Lower lobe of right lung (tissue), 2 donors: ENCODE data around the gene SMAD7. TPM values are rescaled to one million over a fixed set of nuclear protein-coding genes. Genes with fewer than 3 reads are reported as not detected.

Experiments
- ATAC-seq, 2 donors: fragments of 200-7000 bp; cut with Tn5 transposase; one replicate each; pipeline ENCODE4 v1.9.1; 2020 to 2022; ENCODE audit warnings: mild to moderate bottlenecking in 2 of 2, moderate library complexity in 2 of 2
- DNase-seq: peaks from one replicate; pipeline ENCODE4 v3.0.0-alpha.2; 2020
- H3K27ac ChIP-seq: fragments of 200-600 bp; one replicate; pipeline ENCODE4 v1.8.0; 2022
- H3K27me3 ChIP-seq: fragments of 200-600 bp; one replicate; pipeline ENCODE4 v1.8.0; 2022; ENCODE audit warnings: low read depth
- H3K36me3 ChIP-seq: fragments of 200-600 bp; one replicate; pipeline ENCODE4 v1.8.0; 2022; ENCODE audit warnings: mild to moderate bottlenecking
- H3K4me1 ChIP-seq: fragments of 200-600 bp; one replicate; pipeline ENCODE4 v1.8.0; 2022
- H3K4me3 ChIP-seq: fragments of 200-600 bp; one replicate; pipeline ENCODE4 v1.8.0; 2022; ENCODE audit warnings: mild to moderate bottlenecking
- H3K9me3 ChIP-seq: fragments of 200-600 bp; one replicate; pipeline ENCODE4 v1.8.0; 2022
- CTCF ChIP-seq: fragments of 200-600 bp; IDR thresholded peaks from one replicate; pipeline ENCODE4 v1.8.0; 2022; ENCODE audit warnings: antibody characterized with exemption, mild to moderate bottlenecking
- intact Hi-C: fragments of 100-400 bp; cut with DNase I; formaldehyde crosslinking; loops from one replicate; pipeline ENCODE4 v1.11.0; 2022
- total RNA-seq: library from RNA; stranded (reverse); fragmentation: NEBNext Ultra II Directional; extraction: Animal tissue kit (Norgen Biotek cat#: 25700); gene quantifications from one replicate; pipeline ENCODE4 v1.2.1, GENCODE V29; 2021
- donor health status: DM: no; HTN: yes; CAD: no; lungs with severe emphysema.

The SMAD7 gene
- total RNA-seq, 1 donor from 2014 or later = 63.4 TPM

DNA sequence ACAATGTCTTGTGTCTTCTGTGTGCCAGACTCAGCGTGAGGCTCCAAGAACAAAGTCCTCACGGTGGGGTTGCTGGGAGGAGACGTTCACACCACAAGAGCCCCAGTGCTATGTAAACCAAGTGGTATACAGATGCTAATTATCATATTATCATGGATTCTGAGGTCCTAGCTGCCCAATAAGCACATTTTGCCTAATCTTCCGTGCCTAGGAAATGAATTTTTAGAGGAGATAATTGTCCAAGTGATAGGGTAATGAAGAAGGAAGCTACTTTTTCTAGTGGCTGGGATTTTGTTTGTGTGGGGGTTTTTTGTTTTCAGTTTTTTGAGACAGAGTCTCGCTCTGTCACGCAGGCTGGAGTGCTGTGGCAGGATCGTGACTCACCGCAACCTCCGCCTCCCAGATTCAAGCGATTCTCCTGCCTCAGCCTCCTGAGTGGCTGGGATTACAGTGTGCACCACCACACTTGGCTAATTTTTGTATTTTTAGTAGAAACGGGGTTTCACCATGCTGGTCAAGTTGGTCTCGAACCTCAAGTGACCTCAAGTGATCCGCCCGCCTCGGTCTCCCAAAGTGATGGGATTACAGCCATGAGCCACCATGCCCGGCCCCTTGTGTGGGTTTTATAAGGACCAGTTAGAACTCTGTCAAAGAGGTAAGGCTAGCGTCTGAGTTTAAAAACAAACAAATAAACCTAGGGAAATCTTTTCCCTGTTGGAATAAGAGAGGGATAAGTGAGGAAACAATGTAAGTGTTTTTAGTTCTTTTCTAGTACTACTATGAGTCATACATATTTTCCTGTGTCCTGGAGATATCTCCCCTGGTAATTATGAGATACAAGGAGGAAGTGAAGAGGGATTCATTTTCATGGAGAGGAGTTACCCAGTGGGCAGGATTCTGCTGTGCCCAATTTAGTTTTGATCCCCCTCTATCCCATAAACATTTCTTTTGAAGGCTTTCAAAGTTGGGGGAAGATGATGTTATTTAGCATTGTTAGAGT, 9.5 kb upstream of the SMAD7 start:
- ATAC-seq (no peak), DNase-seq (no peak)
- intact Hi-C loops = no loop called here
- no peaks in the 10 kb centered on the region for H3K9me3 ChIP-seq
- no peak overlapping the region for H3K4me3 ChIP-seq
- no peaks in the 10 kb centered on the region for H3K36me3 ChIP-seq
- TF ChIP-seq CTCF = no peak
- no peaks in the 10 kb centered on the region for H3K27me3 ChIP-seq
- no peak overlapping the region for H3K27ac ChIP-seq
- peaks cover 25% of the 10 kb centered on the region for H3K4me1 ChIP-seq

DNA sequence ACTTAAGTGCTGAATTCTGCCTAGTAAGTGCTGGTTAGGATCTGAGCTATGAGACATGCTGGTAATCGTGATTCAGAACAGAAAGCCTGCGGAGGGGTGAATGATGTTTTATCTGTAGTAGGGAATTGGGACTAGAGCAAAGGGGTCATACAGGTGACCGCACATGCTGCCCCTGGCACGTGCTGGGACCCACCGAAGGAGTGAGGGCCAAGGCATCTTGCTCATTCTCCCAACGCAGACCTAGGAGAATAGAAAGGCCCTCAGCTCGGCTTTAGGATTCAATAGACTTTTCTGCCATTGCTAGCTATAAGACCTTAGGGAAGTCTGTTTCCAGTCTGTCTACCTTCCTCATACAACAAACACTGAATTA, 8.8 kb upstream of the SMAD7 start:
- peaks cover 30% of the 10 kb centered on the region for H3K4me1 ChIP-seq
- H3K4me3 ChIP-seq = no peak overlapping the region
- no peaks in the 10 kb centered on the region for H3K27me3 ChIP-seq
- TF ChIP-seq CTCF = no peak
- intact Hi-C loops = no loop called here
- ATAC-seq (no peak), DNase-seq (no peak)
- H3K9me3 ChIP-seq = no peaks in the 10 kb centered on the region
- no peaks in the 10 kb centered on the region for H3K36me3 ChIP-seq
- no peak overlapping the region for H3K27ac ChIP-seq

DNA sequence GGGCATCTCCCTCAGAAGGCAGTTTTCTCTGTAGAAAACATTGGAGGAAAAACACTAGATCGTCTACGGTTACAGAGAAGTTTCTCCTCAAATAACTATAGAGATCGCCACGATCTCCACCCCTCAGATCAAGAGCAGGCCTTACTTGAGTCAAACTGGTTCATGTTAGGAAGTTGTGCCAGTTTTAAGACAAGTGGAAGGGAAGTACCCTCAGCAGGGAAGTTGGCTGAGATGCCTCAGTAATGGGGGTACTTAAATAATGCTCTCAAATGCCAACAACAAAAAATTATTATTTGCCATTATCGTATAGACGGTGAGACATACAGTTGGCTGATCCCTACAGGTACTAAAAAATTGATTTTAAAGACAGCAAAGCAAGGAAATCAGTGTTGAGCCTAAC, 8.2 kb upstream of the SMAD7 start:
- no peak for TF ChIP-seq CTCF
- intact Hi-C loops = no loop called here
- Histone ChIP-seq H3K36me3 (no peaks in the 10 kb centered on the region), H3K27ac (no peak overlapping the region), H3K4me3 (no peak overlapping the region), H3K27me3 (no peaks in the 10 kb centered on the region), H3K9me3 (no peaks in the 10 kb centered on the region), H3K4me1 (peaks cover 30% of the 10 kb centered on the region)
- ATAC-seq (no peak), DNase-seq (no peak)

GRCh38 chr18:48957616-48958015, 6.9 kb upstream of the SMAD7 start:
- peak overlapping the region; percentile 80 for H3K27ac ChIP-seq
- no peaks in the 10 kb centered on the region for H3K9me3 ChIP-seq
- ATAC-seq (no peak), DNase-seq (no peak)
- H3K27me3 ChIP-seq = no peaks in the 10 kb centered on the region
- no peaks in the 10 kb centered on the region for H3K36me3 ChIP-seq
- intact Hi-C loops = no loop called here
- peaks cover 40% of the 10 kb centered on the region for H3K4me1 ChIP-seq
- H3K4me3 ChIP-seq = no peak overlapping the region
- no peak for TF ChIP-seq CTCF

DNA sequence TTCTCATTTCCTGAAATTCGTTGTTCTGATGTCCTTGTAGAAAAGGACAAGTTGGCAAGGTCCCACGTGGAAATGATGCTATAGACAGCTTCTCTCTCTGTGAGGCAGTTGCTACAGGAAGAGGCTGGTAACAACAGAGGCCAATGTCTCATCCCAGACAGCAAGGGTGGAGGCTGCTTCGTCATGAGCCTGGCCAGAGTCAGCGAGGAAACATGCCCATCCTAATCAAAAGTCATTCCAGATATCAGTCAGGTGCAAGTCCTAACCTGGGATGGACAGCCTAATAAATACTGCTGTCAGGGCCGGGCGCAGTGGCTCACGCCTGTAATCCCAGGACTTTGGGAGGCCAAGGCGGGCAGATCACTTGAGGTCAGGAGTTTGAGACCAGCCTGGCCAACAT, 6.4 kb upstream of the SMAD7 start:
- Histone ChIP-seq H3K27me3 (no peaks in the 10 kb centered on the region), H3K36me3 (no peaks in the 10 kb centered on the region), H3K4me1 (peaks cover 40% of the 10 kb centered on the region), H3K4me3 (no peak overlapping the region), H3K9me3 (no peaks in the 10 kb centered on the region), H3K27ac (peak overlapping the region; percentile 80)
- intact Hi-C loops = no loop called here
- TF ChIP-seq CTCF = no peak
- no peak for DNase-seq
- no peak for ATAC-seq
